Natural killer cell (primary cell): ENCODE results near the gene NCK2. TPM values are rescaled to one million over a fixed set of nuclear protein-coding genes. Genes with fewer than 3 reads are reported as not detected.

Experiments used
- ATAC-seq, 3 donors: fragments of 150-1000 bp in 2 of 3; fragments of 200-7000 bp in 1 of 3; cut with Tn5 transposase; 1 replicate in 1 of 3; 2 replicates in 2 of 3; pipeline ENCODE4 v1.10.0; 2021; ENCODE audit warnings: mild to moderate bottlenecking in 2 of 3, moderate library complexity in 2 of 3
- DNase-seq, 2 donors: peaks; one replicate each; pipeline versions ENCODE4 v3.0.0 to v3.0.0-alpha.2; 2013 to 2021; ENCODE audit warnings: mixed read lengths in 1 of 2
- H3K27ac ChIP-seq: one replicate; pipeline ENCODE4 v1.5.1; 2013; ENCODE audit warnings: mild to moderate bottlenecking, low read length
- H3K27me3 ChIP-seq: one replicate; pipeline ENCODE4 v1.6.1; 2013; ENCODE audit warnings: low read length; ENCODE audit not compliant: control insufficient read depth, insufficient read depth
- H3K36me3 ChIP-seq: one replicate; pipeline ENCODE4 v1.6.1; 2013; ENCODE audit warnings: low read length; ENCODE audit not compliant: control insufficient read depth, insufficient read depth
- H3K4me1 ChIP-seq: one replicate; pipeline ENCODE4 v1.6.1; 2013; ENCODE audit warnings: low read length; ENCODE audit not compliant: control insufficient read depth, insufficient read depth
- H3K4me3 ChIP-seq: one replicate; pipeline ENCODE4 v1.5.1; 2013; ENCODE audit warnings: low read length
- H3K9me3 ChIP-seq: one replicate; pipeline ENCODE4 v1.6.1; 2013; ENCODE audit warnings: low read length; ENCODE audit not compliant: control insufficient read depth, insufficient read depth
- H3K27ac Mint-ChIP-seq, 2 donors: one replicate each; pipeline ENCODE4 v1.8.0; 2022; ENCODE audit warnings: mild to moderate bottlenecking in 2 of 2, mixed read lengths in 2 of 2, moderate library complexity in 1 of 2
- H3K27me3 Mint-ChIP-seq, 2 donors: one replicate each; pipeline ENCODE4 v1.8.0; 2022; ENCODE audit warnings: low read depth in 2 of 2, mixed read lengths in 2 of 2
- H3K36me3 Mint-ChIP-seq: one replicate; pipeline ENCODE4 v1.8.0; 2022; ENCODE audit warnings: mixed read lengths
- H3K4me1 Mint-ChIP-seq, 2 donors: one replicate each; pipeline ENCODE4 v1.8.0; 2022; ENCODE audit warnings: mixed read lengths in 2 of 2
- H3K4me3 Mint-ChIP-seq: one replicate; pipeline ENCODE4 v1.8.0; 2022; ENCODE audit warnings: mild to moderate bottlenecking, moderate library complexity, mixed read lengths
- H3K9me3 Mint-ChIP-seq, 2 donors: one replicate each; pipeline ENCODE4 v1.8.0; 2022; ENCODE audit warnings: mixed read lengths in 2 of 2
- CTCF ChIP-seq: fragments of 200-600 bp; IDR thresholded peaks from one replicate; pipeline ENCODE4 v1.8.0; 2022; ENCODE audit warnings: antibody characterized with exemption
- WGBS: methylation state at CpG from one replicate; pipeline ENCODE4 v1.1.7; 2013; ENCODE audit warnings: missing lambda C conversion rate; ENCODE audit not compliant: insufficient coverage; 5-methylcytosine and 5-hydroxymethylcytosine counted together
- intact Hi-C: fragments of 100-400 bp; cut with micrococcal nuclease; formaldehyde crosslinking; loops from one replicate; pipeline ENCODE4 v1.14.2; 2022
- total RNA-seq, 4 donors: library from RNA; stranded (reverse); fragments of 120-200 nt in 1 of 4; gene quantifications; one replicate each; pipeline versions ENCODE4 v1.2.3 to v1.2.4, GENCODE V29; 2013 to 2022

Gene NCK2
- total RNA-seq, 3 donors from 2014 or later (not counting 1 experiment from before 2014, with no cell fraction given) = 34.1 to 50.8 (median 43.0) TPM

GRCh38 chr2:105746177-105747080, 1.7 kb downstream of the NCK2 start:
- peak overlapping the region; percentile 95 for H3K4me3 Mint-ChIP-seq
- no peak for TF ChIP-seq CTCF
- H3K9me3 Mint-ChIP-seq = no peaks in the 10 kb centered on the region
- WGBS = 7% methylated on average over 23 of the region's 23 CpGs
- peak overlapping the region; percentile 91 to 95 for H3K27ac Mint-ChIP-seq
- H3K4me1 Mint-ChIP-seq = peaks cover 67 to 68% of the 10 kb centered on the region in 2 donors
- no peaks in the 10 kb centered on the region for H3K36me3 Mint-ChIP-seq
- Histone ChIP-seq H3K27ac (peak overlapping the region; percentile 65), H3K4me1 (peaks cover 53% of the 10 kb centered on the region), H3K27me3 (no peaks in the 10 kb centered on the region), H3K4me3 (peak overlapping the region; percentile 64), H3K36me3 (peaks cover 3% of the 10 kb centered on the region), H3K9me3 (no peaks in the 10 kb centered on the region)
- peak; percentile 54 to 83 for DNase-seq
- peak; percentile 26 to 30 (median 27) for ATAC-seq
- intact Hi-C loops = loop anchor here (2.0 kb wide), 2 partner anchors 30 to 50 kb away; no protein-coding TSS in a partner anchor
- no peaks in the 10 kb centered on the region for H3K27me3 Mint-ChIP-seq

GRCh38 chr2:105747254-105747894, 2.7 kb downstream of the NCK2 start:
- WGBS = 82% methylated on average over 13 of the region's 13 CpGs
- Mint-ChIP-seq H3K9me3 (no peaks in the 10 kb centered on the region), H3K4me1 (peaks cover 71% of the 10 kb centered on the region in 2 donors), H3K36me3 (no peaks in the 10 kb centered on the region), H3K4me3 (peak overlapping the region; percentile 95), H3K27ac (peak overlapping the region; percentile 91 to 95), H3K27me3 (no peaks in the 10 kb centered on the region)
- H3K27ac ChIP-seq = peak overlapping the region; percentile 65
- no peaks in the 10 kb centered on the region for H3K27me3 ChIP-seq
- no peak for TF ChIP-seq CTCF
- ATAC-seq (no peak), DNase-seq (peak in 1 of 2 donors; percentile 47)
- H3K36me3 ChIP-seq = peaks cover 6% of the 10 kb centered on the region
- intact Hi-C loops = loop anchor here (2.0 kb wide), 2 partner anchors 29 to 49 kb away; no protein-coding TSS in a partner anchor
- no peaks in the 10 kb centered on the region for H3K9me3 ChIP-seq
- H3K4me3 ChIP-seq = peak overlapping the region; percentile 64
- peaks cover 56% of the 10 kb centered on the region for H3K4me1 ChIP-seq

- peak overlapping the region; percentile 65 for H3K27ac ChIP-seq
- no peaks in the 10 kb centered on the region for H3K9me3 Mint-ChIP-seq
- no peak for TF ChIP-seq CTCF
- H3K4me1 Mint-ChIP-seq = peaks cover 73 to 77% of the 10 kb centered on the region in 2 donors
- H3K27ac Mint-ChIP-seq = peak overlapping the region; percentile 91 to 95
- WGBS = 66% methylated on average over 3 of the region's 4 CpGs
- peak overlapping the region; percentile 1 for H3K4me3 Mint-ChIP-seq
- H3K36me3 Mint-ChIP-seq = no peaks in the 10 kb centered on the region
- no peaks in the 10 kb centered on the region for H3K27me3 ChIP-seq
- no peak overlapping the region for H3K4me3 ChIP-seq
- peaks cover 7% of the 10 kb centered on the region for H3K36me3 ChIP-seq
- peaks cover 58% of the 10 kb centered on the region for H3K4me1 ChIP-seq
- H3K27me3 Mint-ChIP-seq = no peaks in the 10 kb centered on the region
- intact Hi-C loops = loop anchor here (2.0 kb wide), 2 partner anchors 29 to 49 kb away; no protein-coding TSS in a partner anchor
- DNase-seq = peak in 1 of 2 donors; percentile 68
- no peaks in the 10 kb centered on the region for H3K9me3 ChIP-seq
- no peak for ATAC-seq
These were observed 3.3 kb downstream of the NCK2 start for GRCh38 chr2:105747991-105748390.
